NCI-H748 treated with DMSO at 0.1 percent for 48 hours (cell line): ENCODE data around the gene HSP90AA1.
"Not testable (repeated sequence)": the region's sequence is repeated elsewhere in the genome, so short reads cannot be mapped to it uniquely, and the experiment has no call there.

ENCODE experiments used
- DNase-seq: peaks from one replicate; lab custom pipeline; 2025; lab: John Stamatoyannopoulos, UW

The HSP90AA1 gene

DNA sequence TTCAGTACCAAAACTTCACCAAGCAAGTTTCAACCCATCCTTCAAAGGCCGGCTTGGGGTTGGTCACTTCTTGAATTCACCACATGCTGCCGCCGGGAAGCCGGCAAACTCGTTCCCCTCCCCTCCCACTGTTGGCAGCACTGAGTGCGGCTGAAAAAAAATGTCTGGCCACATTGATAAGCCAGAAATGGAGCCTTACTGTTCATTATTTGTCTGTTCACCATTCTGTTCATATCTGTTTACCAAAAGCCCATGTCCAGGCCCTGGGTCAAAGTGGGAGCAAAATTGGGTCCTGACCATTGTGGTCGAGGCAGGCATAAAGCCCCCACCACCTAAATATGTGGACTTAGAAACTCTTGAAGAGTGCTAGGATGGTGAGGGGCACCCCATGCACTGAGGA, 7.3 kb upstream of the HSP90AA1 start:
- no peak for DNase-seq

DNA sequence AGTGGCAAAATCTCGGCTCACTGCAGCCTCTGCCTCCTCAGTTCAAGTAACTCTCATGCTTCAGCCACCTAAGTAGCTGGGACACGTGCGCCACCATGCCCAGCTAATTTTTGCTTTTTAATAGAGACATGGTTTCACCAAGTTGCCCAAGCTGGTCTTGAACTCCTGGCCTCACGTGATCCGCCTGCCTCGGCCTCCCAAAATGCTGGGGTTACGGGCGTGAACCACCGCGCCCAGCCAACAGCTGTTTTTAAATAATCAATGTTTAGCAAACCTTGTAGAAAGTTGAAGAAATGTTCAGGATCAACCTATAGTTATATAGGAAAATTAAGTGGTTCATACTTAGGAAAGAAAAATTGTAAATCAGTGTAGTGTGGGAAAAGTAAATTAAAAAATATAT, 6.0 kb upstream of the HSP90AA1 start:
- no peak for DNase-seq

DNA sequence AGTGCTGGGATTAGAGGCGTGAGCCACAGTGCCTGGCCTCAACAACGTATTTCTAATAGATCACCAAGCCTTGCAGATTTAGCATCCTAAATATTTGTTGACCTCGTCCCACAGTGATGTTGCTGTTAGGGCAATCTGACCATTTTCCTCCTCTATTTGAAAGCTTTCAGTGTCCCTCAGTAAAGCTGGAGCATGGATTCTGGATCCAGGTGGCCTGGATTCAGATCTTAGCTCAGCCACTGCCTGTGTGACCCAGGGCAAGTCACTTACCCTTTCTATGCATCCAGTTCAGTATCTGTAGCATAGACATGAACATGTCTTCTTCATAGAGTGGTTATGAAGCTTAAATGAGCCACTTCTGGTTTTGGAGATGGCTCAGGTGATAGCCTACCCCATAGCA, 3.9 kb upstream of the HSP90AA1 start:
- no peak for DNase-seq

DNA sequence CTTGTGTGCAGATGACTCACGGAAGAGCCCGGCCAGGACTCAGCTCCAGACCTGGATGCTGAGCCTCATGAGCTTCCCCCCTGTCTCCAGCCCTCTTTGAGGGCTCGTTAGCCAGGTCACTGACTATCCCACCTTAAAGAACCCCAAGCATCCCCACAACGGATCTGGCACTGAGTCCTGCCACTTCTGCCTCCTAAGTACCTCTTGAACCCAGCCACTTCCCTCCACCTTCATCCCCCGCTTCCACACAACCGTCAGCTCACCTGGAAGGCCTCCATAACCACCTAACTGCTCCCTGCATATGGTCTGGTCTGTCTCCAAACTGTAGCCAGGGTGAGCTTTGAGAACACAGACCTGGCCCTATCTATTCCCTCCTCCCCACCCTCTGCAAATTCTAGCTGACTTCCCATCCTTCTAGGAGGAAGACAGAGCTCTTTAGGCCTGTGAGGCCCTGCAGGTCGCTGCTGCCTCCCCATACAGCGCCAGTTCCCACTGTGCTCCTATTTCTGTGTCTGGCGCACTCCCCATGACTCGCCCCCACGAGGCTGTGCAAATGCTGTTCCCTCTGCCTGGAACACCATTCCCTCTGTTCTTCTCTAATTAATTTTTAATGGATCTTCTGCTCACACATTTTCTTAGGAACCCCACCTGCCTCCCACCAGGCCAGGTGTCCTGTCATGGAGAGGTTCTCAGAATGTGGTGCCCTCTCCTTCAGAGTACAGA, 2.9 kb upstream of the HSP90AA1 start:
- no peak for DNase-seq

DNA sequence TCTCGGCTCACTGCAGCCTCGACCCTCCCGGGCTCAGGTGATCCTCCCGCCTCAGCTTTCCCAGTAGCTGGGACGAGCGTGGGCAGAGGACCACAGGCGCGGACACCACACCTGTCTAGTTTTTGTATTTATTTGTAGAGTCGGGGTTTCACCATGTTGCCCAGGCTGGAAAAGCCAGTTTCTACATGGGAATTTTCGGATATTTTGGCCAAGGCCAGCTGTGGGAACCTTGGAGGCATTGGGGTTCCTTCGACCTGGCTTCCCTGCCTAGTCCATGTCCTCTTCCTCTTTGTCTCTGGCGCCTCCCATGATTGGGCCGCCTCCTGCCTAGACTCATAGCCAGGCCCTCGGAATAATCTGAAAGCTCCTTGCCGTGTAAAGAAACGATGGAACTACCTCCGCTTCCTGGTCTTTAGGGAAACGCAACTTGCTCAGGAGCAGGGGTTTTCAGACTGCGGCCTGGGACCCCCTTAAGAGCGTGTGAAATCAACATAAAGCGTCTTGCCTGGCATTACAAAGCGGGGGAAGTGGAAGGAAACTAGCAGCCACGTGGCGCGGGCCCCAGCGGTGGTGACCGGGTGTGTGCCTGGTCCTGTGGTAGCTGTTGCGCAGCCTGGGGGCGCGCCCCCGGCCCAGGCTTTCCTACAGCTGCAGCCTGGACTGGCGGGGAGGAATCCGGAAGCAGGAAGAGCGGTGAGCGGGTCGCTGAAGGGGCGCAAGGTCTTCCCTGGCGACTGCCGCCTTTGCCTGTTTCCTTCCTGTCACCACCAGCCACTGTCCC, 1.4 kb upstream of the HSP90AA1 start:
- DNase-seq: no peak

DNA sequence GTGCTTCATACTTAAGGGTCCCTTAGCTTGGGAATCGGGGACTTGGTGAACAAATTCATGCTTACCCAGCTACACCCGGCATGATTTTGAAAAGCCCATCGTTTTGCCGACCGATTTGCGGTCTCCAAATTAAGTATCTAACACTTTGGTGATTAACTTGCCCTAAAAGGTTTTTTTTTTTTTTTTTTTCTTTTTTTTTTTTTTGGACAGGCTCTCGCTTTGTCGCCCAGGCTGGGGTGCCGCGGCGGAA, 843 bp upstream of the HSP90AA1 start:
- DNase-seq: no peak

DNA sequence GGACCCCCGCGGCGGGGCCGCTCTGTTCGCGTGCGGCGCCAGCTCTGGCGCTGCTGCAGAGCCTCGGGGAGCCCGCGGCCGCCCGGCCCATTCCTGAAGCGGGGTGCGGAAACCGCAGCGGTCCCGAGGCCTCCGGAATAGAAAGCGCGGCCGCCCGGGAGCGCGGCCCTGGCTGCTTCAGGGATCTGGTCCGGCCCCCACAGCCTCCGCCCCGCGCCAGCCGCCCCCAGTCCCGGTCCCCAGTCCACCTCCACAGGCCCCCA, 204 bp downstream of the HSP90AA1 start:
- DNase-seq: no peak

DNA sequence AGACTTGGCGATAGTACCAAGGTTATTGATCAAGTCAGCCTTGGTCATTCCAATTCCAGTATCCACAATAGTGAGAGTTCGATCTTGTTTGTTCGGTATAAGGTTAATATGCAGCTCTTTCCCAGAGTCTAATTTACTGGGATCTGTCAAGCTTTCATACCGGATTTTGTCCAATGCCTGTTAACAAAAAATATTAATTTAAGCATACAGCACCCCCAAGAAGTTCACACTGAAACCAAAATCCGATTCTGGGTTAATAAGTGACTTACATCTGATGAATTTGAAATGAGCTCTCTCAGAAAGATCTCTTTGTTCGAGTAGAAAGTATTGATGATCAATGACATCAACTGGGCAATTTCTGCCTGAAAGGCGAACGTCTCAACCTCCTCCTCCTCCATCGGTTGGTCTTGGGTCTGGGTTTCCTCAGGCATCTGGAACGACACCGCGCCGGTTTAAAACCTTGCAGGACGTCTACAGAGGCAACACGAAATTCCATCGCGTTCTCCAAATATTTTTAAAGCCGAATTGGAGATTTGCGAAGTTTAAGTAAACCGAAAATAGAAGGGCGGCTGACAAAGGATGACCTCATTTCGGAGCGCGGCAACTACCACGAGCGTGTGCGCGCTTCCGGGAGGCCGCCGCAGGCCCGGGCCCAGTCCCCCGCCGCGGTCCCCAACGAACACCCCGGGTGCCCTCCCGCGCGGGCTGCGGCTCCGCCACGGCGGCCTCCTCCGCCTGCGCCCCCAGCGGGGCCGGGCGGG, 716 bp downstream of the HSP90AA1 start:
- DNase-seq: peak; percentile 10

DNA sequence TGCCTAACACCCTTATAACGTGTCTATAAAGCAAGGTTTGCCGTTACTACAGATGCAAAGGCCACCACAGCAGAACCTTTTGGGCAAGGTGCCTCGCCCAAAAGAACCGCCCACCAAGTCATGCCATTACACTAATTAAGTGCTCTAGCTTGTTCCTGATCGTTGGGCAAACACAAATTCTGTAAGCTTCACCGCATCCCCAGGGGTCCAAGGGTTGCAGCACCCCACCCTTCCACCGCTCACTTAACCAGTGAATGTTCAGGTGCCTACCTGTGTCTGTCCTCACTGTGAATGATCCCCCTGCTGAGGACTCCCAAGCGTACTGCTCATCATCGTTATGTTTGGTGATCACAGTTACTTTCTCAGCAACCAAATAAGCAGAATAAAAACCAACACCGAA, 1.4 kb downstream of the HSP90AA1 start:
- DNase-seq: no peak

DNA sequence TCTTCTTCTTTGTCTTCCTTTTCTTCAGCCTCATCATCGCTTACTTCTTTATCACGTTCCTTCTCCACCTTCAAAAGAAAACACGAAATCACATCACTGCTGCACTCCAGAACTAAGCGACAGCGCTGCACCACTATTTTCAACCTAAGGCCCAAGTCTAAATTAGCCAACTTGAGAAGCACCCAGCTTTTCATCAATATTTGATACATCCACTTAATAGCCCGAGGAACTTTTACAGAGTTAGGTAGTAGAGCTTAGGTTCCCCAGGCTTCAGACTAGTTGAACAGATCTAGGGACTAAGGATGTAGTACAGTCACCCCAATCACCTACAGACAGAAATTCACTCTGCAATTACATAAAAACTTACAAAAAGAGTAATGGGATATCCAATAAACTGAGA, 1.9 kb downstream of the HSP90AA1 start:
- no peak for DNase-seq

DNA sequence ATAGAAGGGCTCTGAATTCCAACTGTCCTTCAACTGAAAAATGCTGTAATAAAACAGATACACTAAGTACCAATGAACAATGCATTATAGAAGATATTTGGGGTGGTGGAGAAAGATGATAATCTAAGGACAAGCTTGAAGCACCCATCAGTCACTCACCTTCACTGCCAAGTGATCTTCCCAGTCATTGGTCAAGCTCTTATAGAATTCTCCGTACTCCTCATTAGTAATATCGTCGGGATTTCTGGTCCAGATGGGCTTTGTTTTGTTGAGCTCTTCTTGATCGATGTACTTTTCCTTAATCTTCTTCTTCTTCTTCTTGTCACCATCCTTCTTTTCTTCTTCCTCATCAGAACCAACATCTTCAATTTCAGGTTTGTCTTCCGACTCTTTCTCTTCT, 2.3 kb downstream of the HSP90AA1 start:
- DNase-seq: not testable (repeated sequence)

DNA sequence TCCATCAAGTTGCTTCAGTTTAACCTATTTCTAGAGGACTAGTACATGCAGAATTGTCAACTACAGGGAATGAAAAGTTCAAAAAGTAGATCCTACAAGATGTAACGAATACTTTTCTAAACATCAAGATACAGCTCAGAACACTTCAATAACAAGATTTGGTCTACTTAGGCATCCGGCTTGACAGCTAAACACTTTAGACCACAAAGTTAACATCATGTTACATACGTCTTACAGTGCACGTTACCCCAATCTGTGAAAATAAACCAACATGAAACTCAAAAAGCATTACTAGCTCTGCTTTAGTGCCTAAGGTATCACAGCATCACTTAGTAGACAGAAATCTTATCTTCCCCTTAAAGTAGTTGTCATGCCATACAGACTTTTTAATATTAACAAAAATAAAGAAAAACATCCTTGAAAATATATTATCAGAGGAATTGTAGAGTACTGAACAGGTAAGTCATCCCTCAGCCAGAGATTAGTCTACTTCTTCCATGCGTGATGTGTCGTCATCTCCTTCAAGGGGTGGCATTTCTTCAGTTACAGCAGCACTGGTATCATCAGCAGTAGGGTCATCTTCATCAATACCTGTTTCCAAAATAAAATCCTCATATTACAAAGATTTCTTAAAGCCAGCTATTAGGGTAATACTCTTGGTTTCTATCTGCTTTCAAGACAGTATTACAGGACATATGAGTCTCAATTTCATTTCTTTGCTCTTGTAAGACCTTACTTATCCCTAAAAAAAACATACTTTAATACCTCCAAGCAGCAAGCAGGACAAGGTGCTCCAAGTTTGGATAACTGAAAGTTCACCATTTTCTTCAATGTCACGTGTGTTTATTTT, 5.4 kb downstream of the HSP90AA1 start:
- no peak for DNase-seq

DNA sequence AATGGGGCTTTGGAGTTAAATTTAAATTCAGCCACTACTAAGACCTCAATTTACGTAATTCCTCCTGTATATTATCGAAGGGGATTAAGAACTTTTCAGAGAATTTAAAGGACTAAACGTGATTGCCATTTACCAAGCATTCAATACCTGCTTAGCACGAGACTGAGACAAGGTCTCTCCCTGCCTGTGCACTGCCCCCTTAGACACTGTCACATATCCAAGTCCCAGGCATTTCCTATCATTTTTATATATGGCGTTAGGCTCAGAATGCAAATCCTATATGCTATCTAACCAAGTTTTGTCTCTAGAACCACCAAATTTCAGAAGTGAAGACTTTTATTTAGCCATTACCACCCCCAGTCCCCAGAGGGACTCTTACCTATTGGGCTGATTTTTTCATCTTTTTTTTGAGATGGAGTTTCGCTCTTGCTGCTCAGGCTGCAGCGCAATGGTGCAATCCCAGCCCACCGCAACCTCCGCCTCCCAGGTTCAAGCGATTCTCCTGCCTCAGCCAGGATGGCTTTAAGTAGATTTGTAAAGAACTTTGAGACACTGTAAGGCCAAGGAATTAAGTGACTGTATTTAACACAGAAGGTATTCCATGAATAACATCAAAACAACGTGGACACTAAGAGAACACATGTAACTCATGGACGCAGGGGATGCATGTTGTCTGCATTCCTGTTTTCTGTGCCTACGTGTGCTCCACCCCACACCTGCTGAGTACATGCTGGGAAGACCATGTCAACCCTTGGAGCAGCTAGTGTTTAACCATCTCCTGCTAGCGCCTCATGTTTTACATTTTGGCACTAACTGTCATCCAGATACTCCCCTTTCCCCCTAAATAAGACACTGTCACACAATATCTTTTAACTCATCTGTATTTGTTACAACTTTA, 6.4 kb downstream of the HSP90AA1 start:
- DNase-seq: no peak

DNA sequence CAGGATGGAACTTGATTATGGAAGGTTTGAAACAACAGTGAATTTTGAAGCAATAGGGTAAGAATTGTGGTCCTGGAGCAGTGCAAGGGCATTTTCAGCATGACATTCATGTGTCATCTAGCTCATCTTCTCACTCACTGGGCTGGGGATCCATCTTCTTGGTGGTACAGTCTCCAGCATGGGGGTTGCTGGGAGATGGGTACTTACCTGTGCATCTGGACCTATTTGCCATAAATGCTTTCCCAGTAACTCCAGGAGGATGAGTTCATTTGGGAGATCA, 7.2 kb downstream of the HSP90AA1 start:
- DNase-seq: no peak

DNA sequence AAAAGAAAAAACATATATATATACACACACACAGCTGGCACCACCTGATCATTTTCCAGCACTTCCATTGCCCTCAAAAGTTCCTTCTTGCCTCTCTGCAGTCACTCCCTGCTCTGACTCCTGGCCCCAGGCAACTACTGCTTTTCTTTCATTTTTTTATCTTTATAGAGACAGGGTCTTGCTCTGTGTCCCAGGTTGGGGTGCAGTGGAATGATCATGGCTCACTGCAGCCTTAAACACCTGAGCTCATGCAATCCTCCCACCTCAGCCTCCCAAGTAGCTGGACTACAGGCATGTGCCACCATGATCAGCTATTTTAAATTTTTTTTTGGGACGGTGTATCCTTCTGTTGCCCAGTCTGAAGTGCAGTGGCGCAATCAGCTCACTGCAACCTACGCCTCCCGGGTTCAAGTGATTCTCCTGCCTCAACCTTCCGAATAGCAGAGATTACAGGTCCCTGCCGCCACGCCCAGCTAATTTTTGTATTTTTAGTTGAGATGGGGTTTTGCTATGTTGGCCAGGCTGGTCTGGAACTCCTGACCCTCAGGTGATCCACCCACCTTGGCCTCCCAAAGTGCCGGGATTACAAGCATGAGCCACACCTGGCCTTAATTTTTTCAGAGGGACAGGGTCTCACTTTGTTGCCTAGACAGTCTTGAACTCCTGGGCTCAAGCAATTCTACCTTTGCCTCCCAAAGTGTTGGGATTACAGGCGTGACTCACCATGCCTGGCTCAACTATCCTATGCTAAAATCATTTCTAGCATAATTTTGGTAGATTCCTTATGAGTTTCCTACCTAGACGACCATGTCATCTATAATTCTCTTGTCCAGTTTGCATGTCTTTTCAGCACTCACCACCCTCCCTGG, 7.8 kb downstream of the HSP90AA1 start:
- no peak for DNase-seq

DNA sequence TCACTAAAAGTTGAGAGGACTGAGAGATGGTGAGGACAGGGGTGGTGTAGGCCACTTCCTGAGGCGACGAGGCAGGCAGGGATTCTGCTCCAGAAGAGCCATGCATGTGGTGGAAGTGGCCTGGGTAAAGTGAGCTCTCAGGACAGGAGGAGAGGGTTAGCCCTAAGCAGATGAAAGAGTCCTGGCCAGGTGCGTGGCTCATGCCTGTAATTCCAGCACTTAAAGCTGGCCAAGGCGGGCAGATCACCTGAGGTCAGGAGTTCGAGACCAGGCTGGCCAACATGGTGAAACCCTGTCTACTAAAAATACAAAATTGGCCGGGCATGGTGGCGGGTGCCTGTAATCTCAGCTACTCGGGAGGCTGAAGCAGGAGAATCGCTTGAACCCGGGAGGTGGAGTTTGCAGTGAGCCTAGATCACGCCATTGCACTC, 8.5 kb downstream of the HSP90AA1 start:
- not testable (repeated sequence) for DNase-seq

DNA sequence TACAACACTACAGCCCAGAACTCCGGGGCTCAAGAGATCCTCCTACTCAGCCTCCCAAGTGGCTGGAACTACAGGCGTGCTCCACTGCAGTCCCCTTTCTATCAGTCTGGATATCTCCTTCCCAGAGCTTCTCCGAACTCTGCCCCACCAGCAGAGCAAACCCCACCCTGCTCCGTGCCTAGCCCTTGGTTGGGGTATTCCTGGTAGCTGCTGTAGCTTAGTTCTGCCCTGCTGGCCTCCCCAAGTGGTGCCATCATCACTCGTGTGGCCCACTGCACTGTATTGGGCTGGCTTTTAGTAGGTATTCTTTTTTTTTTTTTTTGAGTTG, 9.5 kb downstream of the HSP90AA1 start:
- DNase-seq: no peak

DNA sequence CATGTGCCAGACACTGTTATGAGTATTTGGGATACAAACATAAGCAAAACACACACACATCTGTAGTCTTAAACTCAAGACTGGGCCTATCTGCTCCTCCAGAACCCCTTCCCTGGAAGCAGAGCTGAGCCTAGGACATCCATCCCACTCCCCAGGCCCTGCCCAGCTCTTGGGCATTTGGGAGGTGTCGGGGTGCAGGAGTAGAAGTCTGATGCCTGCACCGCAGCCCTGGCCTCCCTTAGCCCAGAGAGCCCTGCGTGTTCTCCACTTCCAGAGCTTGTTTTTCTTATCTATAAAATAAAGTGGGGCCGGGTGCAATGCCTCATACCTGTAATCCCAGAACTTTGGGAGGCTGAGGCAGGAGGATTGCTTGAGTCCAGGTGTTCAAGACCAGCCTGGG, 11.7 kb downstream of the HSP90AA1 start:
- DNase-seq: no peak

DNA sequence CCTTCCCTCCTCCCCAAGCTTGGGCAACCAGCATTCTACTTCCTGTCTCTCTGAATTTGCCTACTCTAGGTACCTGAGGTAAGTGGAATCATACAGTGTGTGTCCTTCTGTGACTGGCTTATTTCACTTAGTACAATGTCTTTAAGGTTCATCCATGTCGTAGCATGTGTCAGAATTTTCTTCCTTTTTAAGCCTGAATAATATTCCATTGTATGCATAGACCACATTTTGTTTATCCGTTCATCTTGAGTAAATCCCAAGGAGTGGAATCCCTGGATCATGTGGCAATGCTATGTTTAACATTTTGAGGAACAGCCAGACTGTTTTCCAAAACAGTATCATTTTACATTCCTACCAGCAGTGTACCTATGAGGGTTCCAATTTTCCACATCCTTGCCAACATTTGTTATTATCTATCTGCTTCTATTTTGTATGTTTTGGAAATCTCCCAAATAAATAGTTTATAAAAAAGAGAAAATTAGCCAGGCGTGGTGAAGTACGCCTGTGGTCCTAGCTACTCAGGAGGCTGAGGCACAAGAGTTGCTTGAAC, 12.4 kb downstream of the HSP90AA1 start:
- no peak for DNase-seq

DNA sequence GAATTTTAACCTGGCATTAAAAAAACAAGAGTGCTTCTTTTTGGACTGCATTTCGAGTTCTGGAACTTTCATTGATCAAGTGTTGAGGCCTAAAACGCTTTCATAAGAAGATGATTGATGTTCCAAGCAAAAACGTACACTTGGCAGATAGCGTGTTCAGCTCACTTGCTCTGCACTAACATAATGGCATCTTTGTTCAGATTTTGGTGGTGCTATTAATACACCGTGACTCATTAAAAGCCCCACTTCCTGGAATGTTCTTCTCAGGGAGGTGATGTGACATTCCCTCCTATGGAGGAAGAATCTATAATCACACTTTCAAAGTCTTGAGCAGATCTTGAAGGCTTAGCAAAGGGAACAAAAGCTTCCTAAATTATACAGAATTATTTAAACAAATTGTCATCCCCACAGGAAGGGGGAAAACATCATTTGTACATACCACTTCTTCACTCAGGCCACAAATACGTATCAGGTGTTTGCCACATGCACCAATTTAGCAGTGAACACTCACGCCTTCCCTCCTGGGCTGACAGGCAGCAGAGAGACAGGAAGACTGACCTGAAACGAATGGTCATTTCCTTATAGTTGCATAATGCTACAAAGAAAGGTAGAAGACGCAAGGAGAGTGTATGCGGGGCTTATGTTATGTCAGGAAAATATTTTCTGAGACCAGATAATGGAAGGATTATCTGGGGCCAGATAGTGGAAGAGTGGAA, 15.4 kb downstream of the HSP90AA1 start:
- DNase-seq: no peak
